Caco-2 (cell line): ENCODE measurements around the gene PEDS1. TPM values are rescaled to one million over a fixed set of nuclear protein-coding genes. Genes with fewer than 3 reads are reported as not detected.

Experiments used
- BruUV-seq: library from RNA; stranded (reverse); fragments of 400-500 nt; replicated peaks from 2 replicates; lab custom pipeline; 2021; lab: Mats Ljungman, UMichigan
- CTCF ChIA-PET: fragments of 300-600 bp; sonication (Branson Sonifier 250); formaldehyde crosslinking; loops from one replicate; lab custom pipeline; 2022; ENCODE audit warnings: antibody characterized with exemption; lab: Charles Lee
- POLR2A ChIA-PET: fragments of 300-600 bp; sonication (Branson Sonifier 250); formaldehyde crosslinking; loops from one replicate; lab custom pipeline; 2022; ENCODE audit warnings: antibody characterized with exemption; lab: Charles Lee
- DNase-seq, 2 experiments: peaks; one replicate each; pipeline versions ENCODE4 v3.0.0 to v3.0.0-alpha.2; 2020 to 2022
- H3K27me3 ChIP-seq: replicated peaks from 2 replicates; pipeline ENCODE4 v1.6.0; 2011; ENCODE audit warnings: low read length; ENCODE audit not compliant: control insufficient read depth, insufficient read depth
- H3K36me3 ChIP-seq: 2 replicates; pipeline ENCODE4 v1.5.1; 2011; ENCODE audit warnings: low read length; ENCODE audit not compliant: control insufficient read depth, insufficient read depth
- H3K4me1 ChIP-seq: fragments of 250-450 bp; sonication (Bioruptor Pico); 2 replicates; pipeline ENCODE4 v1.5.1; 2020; ENCODE audit warnings: mild to moderate bottlenecking
- H3K4me3 ChIP-seq: 2 replicates; pipeline ENCODE4 v1.5.1; 2011; ENCODE audit warnings: low read depth, mild to moderate bottlenecking, control low read depth, low read length
- H3K9me3 ChIP-seq: fragments of 250-450 bp; sonication (Bioruptor Pico); 2 replicates; pipeline ENCODE4 v1.5.1; 2020; ENCODE audit warnings: mild to moderate bottlenecking, moderate library complexity
- H3K27ac Mint-ChIP-seq: one replicate; pipeline ENCODE4 v1.8.0; 2022; ENCODE audit warnings: mixed read lengths; ENCODE audit not compliant: unreplicated experiment
- H3K27me3 Mint-ChIP-seq: one replicate; pipeline ENCODE4 v1.8.0; 2022; ENCODE audit warnings: mixed read lengths; ENCODE audit not compliant: insufficient read depth, unreplicated experiment
- H3K36me3 Mint-ChIP-seq: one replicate; pipeline ENCODE4 v1.8.0; 2022; ENCODE audit warnings: mild to moderate bottlenecking, mixed read lengths; ENCODE audit not compliant: insufficient read depth, unreplicated experiment
- H3K4me1 Mint-ChIP-seq: one replicate; pipeline ENCODE4 v1.8.0; 2022; ENCODE audit warnings: low read depth, mixed read lengths; ENCODE audit not compliant: unreplicated experiment
- H3K4me3 Mint-ChIP-seq: one replicate; pipeline ENCODE4 v1.8.0; 2022; ENCODE audit warnings: mild to moderate bottlenecking, moderate library complexity, mixed read lengths; ENCODE audit not compliant: unreplicated experiment
- H3K9me3 Mint-ChIP-seq: one replicate; pipeline ENCODE4 v1.8.0; 2022; ENCODE audit warnings: mixed read lengths; ENCODE audit not compliant: unreplicated experiment
- CTCF ChIP-seq, 2 experiments: fragments of 200-600 bp in 1 of 2; IDR thresholded peaks; 1 replicate in 1 of 2; 2 replicates in 1 of 2; pipeline versions ENCODE4 v1.5.1 to v1.8.0; 2011 to 2022; ENCODE audit warnings: antibody characterized with exemption in 1 of 2, control low read depth in 1 of 2, inconsistent platforms in 1 of 2, low read depth in 1 of 2, low read length in 1 of 2, mild to moderate bottlenecking in 1 of 2, moderate library complexity in 1 of 2; ENCODE audit not compliant: insufficient read depth in 1 of 2, severe bottlenecking in 1 of 2, unreplicated experiment in 1 of 2
- intact Hi-C: fragments of 100-400 bp; cut with micrococcal nuclease; formaldehyde crosslinking; loops from one replicate; pipeline ENCODE4 v1.10.0; 2022; ENCODE audit not compliant: unreplicated experiment
- total RNA-seq: library from RNA; stranded (reverse); gene quantifications from 2 replicates; pipeline ENCODE4 v1.2.3, GENCODE V29; 2022

Gene PEDS1
- total RNA-seq, 1 experiment from 2014 or later = 78.3 TPM

GRCh38 chr20:50111829-50112495, 41.6 kb downstream of the PEDS1 start:
- Histone ChIP-seq H3K4me3 (peak overlapping the region; percentile 83), H3K27me3 (no peaks in the 10 kb centered on the region), H3K9me3 (no peaks in the 10 kb centered on the region), H3K4me1 (peaks cover 68% of the 10 kb centered on the region), H3K36me3 (0 out of 2 replicates have a peak, but pooled peaks cover 2% of the 10 kb centered on the region)
- H3K36me3 Mint-ChIP-seq = peaks cover 55% of the 10 kb centered on the region
- no peak for TF ChIP-seq CTCF (IDR thresholded peaks at IDR 0.05; ENCODE audit: insufficient read depth in 1 of 2, low read depth in 1 of 2, low read length in 1 of 2, severe bottlenecking in 1 of 2, unreplicated experiment in 1 of 2)
- no peaks in the 10 kb centered on the region for H3K27me3 Mint-ChIP-seq
- intact Hi-C loops = no loop called here
- peak overlapping the region; percentile 96 for H3K4me3 Mint-ChIP-seq
- no peaks in the 10 kb centered on the region for H3K9me3 Mint-ChIP-seq
- peak in 1 of 2 experiments; percentile 35 for DNase-seq
- peaks cover 77% of the 10 kb centered on the region for H3K4me1 Mint-ChIP-seq
- ChIA-PET CTCF (interaction anchor here (0.5 to 2.6 kb wide), 5 partner anchors 11 to 133 kb away, joined by 3 to 17 read pairs (median 5); partner anchors contain the start of gene PEDS1), POLR2A (interaction anchor here (0.5 to 1.3 kb wide), 2 partner anchors 10 to 12 kb away, joined by 4 read pairs; no protein-coding TSS in a partner anchor)
- H3K27ac Mint-ChIP-seq = peak overlapping the region; percentile 93
- TSS peak; percentile 33 for BruUV-seq

- peaks cover 76% of the 10 kb centered on the region for H3K4me1 Mint-ChIP-seq
- H3K27me3 Mint-ChIP-seq = no peaks in the 10 kb centered on the region
- Histone ChIP-seq H3K36me3 (0 out of 2 replicates have a peak, but pooled peaks cover 2% of the 10 kb centered on the region), H3K4me1 (peaks cover 66% of the 10 kb centered on the region), H3K9me3 (no peaks in the 10 kb centered on the region), H3K27me3 (no peaks in the 10 kb centered on the region), H3K4me3 (peak overlapping the region; percentile 83)
- H3K27ac Mint-ChIP-seq = peak overlapping the region; percentile 93
- TF ChIP-seq CTCF (IDR thresholded peaks at IDR 0.05; ENCODE audit: insufficient read depth in 1 of 2, low read depth in 1 of 2, low read length in 1 of 2, severe bottlenecking in 1 of 2, unreplicated experiment in 1 of 2) = no peak
- BruUV-seq = no TSS peak
- peaks cover 57% of the 10 kb centered on the region for H3K36me3 Mint-ChIP-seq
- peak in 1 of 2 experiments; percentile 41 for DNase-seq
- H3K4me3 Mint-ChIP-seq = peak overlapping the region; percentile 96
- POLR2A ChIA-PET = interaction anchor here (1.0 kb wide), 1 partner anchor 55 kb away, joined by 3 read pairs; no protein-coding TSS in a partner anchor
- no peaks in the 10 kb centered on the region for H3K9me3 Mint-ChIP-seq
- intact Hi-C loops = no loop called here
- CTCF ChIA-PET = interaction anchor here (0.6 to 1.3 kb wide), 3 partner anchors 9 to 680 kb away, joined by 3 to 6 read pairs (median 3); no protein-coding TSS in a partner anchor
These were observed 42.2 kb downstream of the PEDS1 start for GRCh38 chr20:50111120-50111828.
